ENCODE results near the gene BATF3. TPM values are rescaled to one million over a fixed set of nuclear protein-coding genes. Genes with fewer than 3 reads are reported as not detected.
A peak's percentile ranks its signal among the peaks of the same experiment; 100 is the strongest.
"Not testable (repeated sequence)": the region's sequence is repeated elsewhere in the genome, so short reads cannot be mapped to it uniquely, and the experiment has no call there.

Gene BATF3
- total RNA-seq, 1 donor from 2014 or later, result 2.0 TPM

DNA sequence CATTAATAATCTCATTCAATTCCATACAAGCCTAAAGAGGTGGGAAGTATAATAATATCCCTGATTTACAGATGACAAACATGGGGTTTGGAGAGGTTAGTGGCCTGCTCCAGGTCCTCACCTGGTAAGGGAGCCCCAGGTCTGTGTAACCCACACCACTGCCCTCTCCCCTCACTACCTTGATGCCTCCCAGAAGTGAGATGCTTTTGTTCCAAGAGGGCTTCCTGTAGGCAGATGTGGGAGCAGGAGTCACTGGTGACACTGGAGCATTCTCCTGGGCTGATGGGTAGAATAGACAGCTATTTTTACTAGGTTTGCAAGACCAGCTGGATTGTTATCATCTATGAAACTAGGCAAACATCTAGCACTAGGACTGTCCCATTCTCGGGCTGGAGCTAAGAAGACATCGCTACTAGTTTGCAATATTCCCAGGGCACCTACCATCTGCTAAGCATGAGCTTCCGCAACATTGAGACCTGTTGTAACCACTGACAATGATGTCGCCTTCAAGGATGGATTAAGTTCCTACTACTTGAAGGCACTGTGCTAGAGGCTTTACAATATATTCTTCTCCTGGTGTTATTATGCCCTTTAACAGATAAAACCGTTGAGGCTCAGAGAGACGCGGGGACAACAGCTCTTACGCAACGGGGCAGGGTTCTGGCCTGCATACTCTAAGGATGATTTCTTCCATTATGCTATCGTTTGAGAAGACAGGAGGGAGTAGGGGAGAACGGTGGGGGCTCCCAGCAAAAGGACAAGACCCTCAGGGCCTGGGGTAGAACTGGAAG lies 35.0 kb downstream of the BATF3 start:
- no peak for DNase-seq (ENCODE audit: low read depth in 2 of 2)

DNA sequence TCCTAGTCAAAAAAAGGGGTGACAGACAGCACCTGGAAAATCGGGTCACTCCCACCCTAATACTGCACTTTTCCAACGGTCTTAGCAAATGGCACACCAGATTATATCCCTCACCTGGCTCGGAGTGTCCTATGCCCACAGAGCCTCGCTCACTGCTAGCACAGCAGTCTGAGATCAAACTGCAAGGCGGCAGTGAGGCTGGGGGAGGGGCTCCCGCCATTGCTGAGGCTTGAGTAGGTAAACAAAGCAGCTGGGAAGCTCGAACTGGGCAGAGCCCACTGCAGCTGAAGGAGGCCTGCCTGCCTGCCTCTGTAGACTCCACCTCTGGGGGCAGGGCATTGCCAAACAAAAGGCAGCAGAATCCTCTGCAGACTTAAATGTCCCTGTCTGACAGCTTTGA lies 41.4 kb downstream of the BATF3 start:
- not testable (repeated sequence) for DNase-seq (ENCODE audit: low read depth in 2 of 2)

- DNase-seq (ENCODE audit: low read depth in 2 of 2), result no peak
Measured at GRCh38 chr1:212656730-212657129, 42.9 kb downstream of the BATF3 start.

DNA sequence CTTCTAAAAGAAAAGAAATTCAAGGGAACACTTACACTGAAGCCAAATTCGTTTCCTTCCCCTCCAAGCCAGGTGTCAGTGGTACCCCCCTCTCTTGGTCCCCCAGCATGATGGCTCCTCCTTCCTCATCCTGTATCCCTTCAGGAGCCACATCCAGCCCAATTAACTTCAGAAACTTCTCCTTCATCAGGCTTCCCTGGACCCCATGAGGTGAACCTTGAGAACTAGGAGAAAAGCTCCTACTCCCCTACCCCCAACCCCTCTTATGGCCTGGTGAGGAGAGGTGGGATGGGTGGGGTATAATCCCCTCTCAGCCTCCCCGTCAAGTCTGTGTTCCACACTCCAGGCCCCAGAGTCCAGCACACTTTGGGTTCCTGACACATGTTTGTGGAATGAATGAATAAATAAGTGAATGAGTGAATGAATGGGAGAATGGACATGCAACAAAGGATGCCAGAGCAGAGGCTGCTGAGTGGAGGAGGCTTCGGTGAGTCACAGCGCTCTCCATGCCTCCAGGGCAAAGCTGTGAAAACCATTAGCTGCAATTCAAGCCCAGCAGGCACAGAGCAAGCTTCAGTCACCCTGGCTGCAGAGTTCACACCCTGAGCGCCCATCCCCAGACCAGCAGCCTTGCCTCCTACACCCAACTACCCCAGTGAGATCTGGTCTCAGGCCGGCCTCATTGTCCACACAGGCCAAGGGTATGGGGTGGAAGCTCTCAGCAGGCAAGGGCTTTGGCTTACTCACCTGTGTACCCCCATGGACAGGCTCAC lies 43.8 kb downstream of the BATF3 start:
- DNase-seq (ENCODE audit: low read depth in 2 of 2), result no peak

GRCh38 chr1:212652609-212653008 lies 47.0 kb downstream of the BATF3 start:
- no peak for DNase-seq (ENCODE audit: low read depth in 2 of 2)

GRCh38 chr1:212651977-212652376 lies 47.7 kb downstream of the BATF3 start:
- DNase-seq (ENCODE audit: low read depth in 2 of 2), result no peak

DNA sequence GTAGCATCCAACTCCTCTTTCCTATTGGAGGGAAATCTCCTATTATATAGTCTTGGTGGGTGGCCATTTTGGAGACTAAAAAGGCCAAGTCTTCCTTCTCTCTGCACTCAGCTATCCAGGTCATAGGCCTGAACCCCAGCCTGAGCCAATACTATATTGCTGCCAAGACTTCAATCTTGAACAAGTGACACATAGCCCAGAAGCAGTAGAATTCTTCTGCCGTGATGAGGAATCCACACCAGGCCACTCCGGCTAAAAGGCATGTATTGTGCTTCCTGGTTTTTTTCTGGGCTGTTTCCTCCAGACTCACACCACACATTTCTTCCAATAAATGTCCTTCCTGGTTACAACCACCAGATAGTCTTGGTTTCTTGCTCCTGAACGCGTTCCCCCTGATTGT lies 48.1 kb downstream of the BATF3 start:
- DNase-seq (ENCODE audit: low read depth in 2 of 2), result peak in 1 of 2 donors; percentile 63

- no peak for DNase-seq (ENCODE audit: low read depth in 2 of 2)
Measured at GRCh38 chr1:212650228-212650627, 49.4 kb downstream of the BATF3 start.

DNA sequence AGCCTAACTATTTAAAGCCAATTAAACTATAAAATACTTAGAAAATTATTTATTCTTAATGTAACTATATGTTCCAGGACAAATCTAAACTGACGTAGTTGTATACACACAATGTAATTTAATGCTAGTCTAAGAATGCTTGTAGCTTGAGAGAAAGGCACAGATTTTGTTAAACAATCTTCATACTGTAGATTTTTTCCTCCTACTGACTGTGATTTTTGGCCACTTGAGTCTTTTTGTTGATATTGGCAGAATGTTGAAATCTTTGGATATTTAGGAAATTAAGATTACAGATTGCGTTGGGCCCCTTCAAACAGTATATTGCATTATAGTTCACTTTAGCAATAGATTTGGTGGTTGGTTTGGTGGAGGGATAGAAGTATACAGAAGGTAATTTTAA lies 50.6 kb downstream of the BATF3 start:
- DNase-seq (ENCODE audit: low read depth in 2 of 2), result no peak

- DNase-seq (ENCODE audit: low read depth in 2 of 2), result no peak
Measured at GRCh38 chr1:212648431-212648830, 51.2 kb downstream of the BATF3 start.

- DNase-seq (ENCODE audit: low read depth in 2 of 2), result no peak
Measured at GRCh38 chr1:212647004-212647403, 52.6 kb downstream of the BATF3 start.

- DNase-seq (ENCODE audit: low read depth in 2 of 2), result no peak
Measured at GRCh38 chr1:212646588-212646987, 53.1 kb downstream of the BATF3 start.

DNA sequence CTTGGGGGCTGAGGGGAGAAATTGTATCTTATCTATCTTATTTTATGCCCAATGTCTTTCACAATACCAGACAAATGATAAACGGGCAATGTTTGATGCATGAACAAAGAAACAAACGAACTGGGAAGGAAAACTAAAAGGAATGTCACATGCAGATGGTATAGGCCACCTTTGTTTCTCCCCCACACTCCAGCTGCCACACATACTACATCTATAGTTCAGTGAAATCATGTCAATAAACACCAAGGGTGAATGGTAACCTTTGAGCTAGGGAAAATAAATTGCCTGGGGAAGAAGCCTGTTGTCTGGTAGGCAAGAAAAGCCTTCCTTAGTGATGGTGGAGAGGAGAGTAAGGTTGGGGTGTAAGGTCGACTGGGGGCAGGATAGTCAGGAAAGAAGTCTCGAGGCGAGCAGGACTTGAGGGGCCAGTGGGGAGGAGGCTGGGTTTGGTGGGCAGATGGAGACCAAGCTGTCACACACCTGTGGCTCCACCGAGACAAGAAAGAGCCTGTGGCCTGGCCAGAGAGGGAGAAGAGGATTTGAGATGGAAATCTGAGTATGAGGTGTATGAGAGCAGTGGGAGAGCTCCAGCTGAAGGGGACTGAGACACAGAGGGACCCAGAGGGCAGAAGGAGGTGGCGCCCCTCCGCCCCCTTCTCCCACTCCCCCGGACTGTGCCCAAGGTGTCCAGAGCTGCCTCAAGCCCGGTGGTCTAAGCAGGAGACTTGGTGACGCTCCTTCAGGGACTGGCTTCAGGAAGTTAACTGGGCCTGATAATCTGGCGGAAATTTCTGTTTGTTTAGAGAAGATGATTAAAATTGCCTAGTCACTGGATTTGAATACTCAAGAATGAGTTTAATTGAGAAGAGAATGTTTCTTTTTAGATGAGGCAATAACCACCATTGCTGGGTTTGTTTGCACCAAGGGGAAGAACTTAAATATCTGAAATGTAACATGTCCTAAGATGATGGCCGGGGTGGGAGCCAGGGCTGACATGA lies 53.8 kb downstream of the BATF3 start:
- peak in 1 of 2 donors; percentile 40 for DNase-seq (ENCODE audit: low read depth in 2 of 2)

- no peak for DNase-seq (ENCODE audit: low read depth in 2 of 2)
Measured at GRCh38 chr1:212644866-212645545, 54.6 kb downstream of the BATF3 start.

- peak in 1 of 2 donors; percentile 24 for DNase-seq (ENCODE audit: low read depth in 2 of 2)
Measured at GRCh38 chr1:212643877-212644276, 55.8 kb downstream of the BATF3 start.

GRCh38 chr1:212641956-212642355 lies 57.7 kb downstream of the BATF3 start:
- DNase-seq (ENCODE audit: low read depth in 2 of 2), result no peak

DNA sequence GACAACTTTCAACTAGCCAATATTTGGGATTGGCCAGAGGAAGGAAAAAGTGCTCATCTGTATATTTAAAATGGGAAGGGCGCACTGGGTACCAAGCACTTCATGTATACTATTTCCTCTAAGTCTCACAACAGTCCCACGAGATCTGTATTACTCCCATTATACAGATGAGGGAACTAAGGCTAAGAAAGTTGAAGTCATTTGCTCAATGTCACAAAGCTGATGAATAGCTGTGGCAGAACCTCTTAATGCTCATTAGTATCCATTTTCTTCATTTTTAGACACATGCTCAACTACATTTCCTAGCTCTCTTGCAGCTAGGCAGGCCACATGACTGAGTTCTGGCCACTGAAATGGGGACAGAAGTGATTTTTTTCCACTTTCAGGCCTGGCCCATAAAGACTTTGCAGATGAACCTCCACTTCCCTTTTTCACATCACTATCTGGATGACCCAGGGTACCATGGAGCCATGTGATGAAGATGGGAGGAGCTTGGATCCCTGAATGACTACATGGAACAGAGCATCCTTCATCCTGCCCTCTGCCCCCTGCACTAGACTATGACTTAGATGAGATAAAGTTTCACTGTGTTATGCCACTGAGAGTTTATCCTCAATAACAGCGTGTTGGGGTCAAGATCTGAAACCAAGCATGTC lies 59.3 kb downstream of the BATF3 start:
- no peak for DNase-seq (ENCODE audit: low read depth in 2 of 2)

GRCh38 chr1:212639524-212639923 lies 60.1 kb downstream of the BATF3 start:
- DNase-seq (ENCODE audit: low read depth in 2 of 2), result not testable (repeated sequence)

- no peak for DNase-seq (ENCODE audit: low read depth in 2 of 2)
Measured at GRCh38 chr1:212638492-212639151, 61.0 kb downstream of the BATF3 start.

GRCh38 chr1:212637902-212638301 lies 61.7 kb downstream of the BATF3 start:
- no peak for DNase-seq (ENCODE audit: low read depth in 2 of 2)
